SU-DHL-6 (cell line): ENCODE measurements around the gene AGBL4.

Source experiments
- H2AFZ ChIP-seq: fragments of 200-600 bp; sonication (generic); 2 replicates; pipeline ENCODE4 v1.6.1; 2014; ENCODE audit warnings: low read depth, mild to moderate bottlenecking, moderate library complexity, mixed read lengths, antibody characterized with exemption, low read length; ENCODE audit not compliant: severe bottlenecking
- H3F3A ChIP-seq: fragments of 200-600 bp; shearing (Covaris generic); 2 replicates; pipeline ENCODE4 v1.6.0; 2016; ENCODE audit warnings: antibody characterized with exemption, mild to moderate bottlenecking; ENCODE audit not compliant: insufficient read depth
- H3K27ac ChIP-seq: fragments of 200-600 bp; sonication (generic); 2 replicates; pipeline ENCODE4 v1.5.1; 2016; ENCODE audit warnings: low read depth, mild to moderate bottlenecking, low read length, moderate library complexity, mixed read lengths
- H3K27me3 ChIP-seq: fragments of 200-600 bp; sonication (generic), shearing (Covaris generic); 2 replicates; pipeline ENCODE4 v1.6.0; 2014; ENCODE audit warnings: mild to moderate bottlenecking, low read length
- H3K36me3 ChIP-seq: fragments of 200-600 bp; sonication (generic); 2 replicates; pipeline ENCODE4 v1.6.1; 2014; ENCODE audit warnings: mild to moderate bottlenecking, low read length, mixed read lengths
- H3K4me2 ChIP-seq: fragments of 300-600, 200-600 bp; shearing (Covaris generic), sonication (generic); 2 replicates; pipeline ENCODE4 v1.6.0; 2014; ENCODE audit warnings: low read length, low read depth, mild to moderate bottlenecking; ENCODE audit not compliant: poor library complexity, severe bottlenecking
- H3K4me3 ChIP-seq: fragments of 200-600 bp; sonication (generic); 2 replicates; pipeline ENCODE4 v1.5.1; 2014; ENCODE audit warnings: antibody characterized with exemption, low read length, mild to moderate bottlenecking, mixed read lengths; ENCODE audit not compliant: insufficient read depth, poor library complexity, severe bottlenecking
- H3K79me2 ChIP-seq: fragments of 200-600 bp; sonication (generic); 2 replicates; pipeline ENCODE4 v1.6.1; 2014; ENCODE audit warnings: mild to moderate bottlenecking, low read length, moderate library complexity; ENCODE audit not compliant: insufficient read depth
- H3K9ac ChIP-seq: fragments of 200-600 bp; sonication (generic); 2 replicates; pipeline ENCODE4 v1.7.0; 2014; ENCODE audit warnings: mild to moderate bottlenecking, low read length
- H3K9me2 ChIP-seq: fragments of 200-600 bp; sonication (generic); replicated peaks from 2 replicates; pipeline ENCODE4 v1.6.1; 2014; ENCODE audit warnings: low read length; ENCODE audit not compliant: insufficient read depth
- H3K9me3 ChIP-seq: fragments of 200-600 bp; sonication (generic); 2 replicates; pipeline ENCODE4 v1.6.1; 2014; ENCODE audit warnings: low read length, mixed read lengths; ENCODE audit not compliant: insufficient read depth
- H4K20me1 ChIP-seq: fragments of 200-600 bp; sonication (generic); 2 replicates; pipeline ENCODE4 v1.6.1; 2014; ENCODE audit warnings: low read depth, mild to moderate bottlenecking, antibody characterized with exemption, low read length, moderate library complexity, mixed read lengths
- EZH2phosphoT487 ChIP-seq: fragments of 200-600 bp; sonication (generic), shearing (Covaris generic); conservative IDR thresholded peaks from 2 replicates; pipeline ENCODE4 v1.6.1; 2018; ENCODE audit warnings: mild to moderate bottlenecking, antibody characterized with exemption, low read length, moderate library complexity, mixed read lengths
- TF ChIP-seq, protein P1 (sequence below): fragments of 200-600 bp; sonication (generic); IDR thresholded peaks from one replicate; pipeline ENCODE4 v1.5.1; 2017; ENCODE audit warnings: antibody characterized with exemption, mild to moderate bottlenecking, low read length, moderate library complexity; ENCODE audit not compliant: insufficient read depth, poor library complexity, severe bottlenecking

The AGBL4 gene

DNA sequence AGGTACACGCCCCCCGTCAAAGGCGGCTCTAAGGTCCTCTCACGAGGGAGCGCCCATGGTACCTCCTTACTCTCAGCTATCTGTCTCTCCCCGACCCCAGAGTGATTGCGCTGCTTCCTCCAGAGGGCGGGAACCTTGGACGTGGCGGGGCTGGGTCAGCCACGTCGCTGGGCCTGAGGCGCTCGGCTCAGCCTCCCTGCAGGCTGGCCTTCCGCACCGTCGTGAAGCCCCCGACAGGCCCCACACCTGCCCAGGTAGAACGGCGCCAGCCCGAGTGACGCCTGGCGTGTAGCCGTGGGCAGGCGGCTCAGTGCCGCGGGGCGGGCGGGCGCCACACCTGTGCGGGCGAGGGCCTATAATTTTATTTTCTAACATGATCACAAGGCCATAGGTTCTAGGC is 1124.9 kb downstream of the AGBL4 start:
- no peaks in the 10 kb centered on the region for H3K79me2 ChIP-seq
- no peak overlapping the region for H2AFZ ChIP-seq
- no peak overlapping the region for H3K9ac ChIP-seq
- no peaks in the 10 kb centered on the region for H3K9me2 ChIP-seq
- TF ChIP-seq, protein P1, sequence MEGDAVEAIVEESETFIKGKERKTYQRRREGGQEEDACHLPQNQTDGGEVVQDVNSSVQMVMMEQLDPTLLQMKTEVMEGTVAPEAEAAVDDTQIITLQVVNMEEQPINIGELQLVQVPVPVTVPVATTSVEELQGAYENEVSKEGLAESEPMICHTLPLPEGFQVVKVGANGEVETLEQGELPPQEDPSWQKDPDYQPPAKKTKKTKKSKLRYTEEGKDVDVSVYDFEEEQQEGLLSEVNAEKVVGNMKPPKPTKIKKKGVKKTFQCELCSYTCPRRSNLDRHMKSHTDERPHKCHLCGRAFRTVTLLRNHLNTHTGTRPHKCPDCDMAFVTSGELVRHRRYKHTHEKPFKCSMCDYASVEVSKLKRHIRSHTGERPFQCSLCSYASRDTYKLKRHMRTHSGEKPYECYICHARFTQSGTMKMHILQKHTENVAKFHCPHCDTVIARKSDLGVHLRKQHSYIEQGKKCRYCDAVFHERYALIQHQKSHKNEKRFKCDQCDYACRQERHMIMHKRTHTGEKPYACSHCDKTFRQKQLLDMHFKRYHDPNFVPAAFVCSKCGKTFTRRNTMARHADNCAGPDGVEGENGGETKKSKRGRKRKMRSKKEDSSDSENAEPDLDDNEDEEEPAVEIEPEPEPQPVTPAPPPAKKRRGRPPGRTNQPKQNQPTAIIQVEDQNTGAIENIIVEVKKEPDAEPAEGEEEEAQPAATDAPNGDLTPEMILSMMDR, result no peak
- TF ChIP-seq EZH2phosphoT487, result no peak
- H3F3A ChIP-seq, result no peaks in the 10 kb centered on the region
- H4K20me1 ChIP-seq, result no peaks in the 10 kb centered on the region
- H3K9me3 ChIP-seq, result no peaks in the 10 kb centered on the region
- H3K4me2 ChIP-seq, result no peak overlapping the region
- no peaks in the 10 kb centered on the region for H3K27me3 ChIP-seq
- no peak overlapping the region for H3K4me3 ChIP-seq
- no peaks in the 10 kb centered on the region for H3K36me3 ChIP-seq
- no peak overlapping the region for H3K27ac ChIP-seq

DNA sequence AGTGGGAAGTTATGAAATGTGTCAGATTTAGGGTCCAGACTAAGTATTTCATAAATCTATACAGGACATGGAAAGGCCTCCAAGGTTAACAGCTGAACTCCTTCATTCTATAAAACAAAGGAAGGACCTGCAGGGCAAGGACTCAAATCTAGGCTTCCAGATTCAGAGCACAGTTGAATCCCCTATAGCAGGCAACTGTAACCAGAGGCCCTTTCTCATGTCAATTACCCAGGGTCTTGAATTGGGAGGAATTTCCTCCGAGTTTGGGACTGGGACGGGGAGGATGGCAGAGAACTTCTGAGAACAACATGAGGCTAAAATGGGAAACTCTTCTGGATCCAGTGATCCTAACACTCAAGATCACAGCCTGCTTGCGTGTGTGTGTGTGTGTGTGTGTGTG is 1134.1 kb downstream of the AGBL4 start:
- no peak overlapping the region for H2AFZ ChIP-seq
- H3K9ac ChIP-seq, result no peak overlapping the region
- H3K9me3 ChIP-seq, result no peaks in the 10 kb centered on the region
- no peaks in the 10 kb centered on the region for H3K9me2 ChIP-seq
- H3K79me2 ChIP-seq, result no peaks in the 10 kb centered on the region
- H3K4me3 ChIP-seq, result no peak overlapping the region
- no peak overlapping the region for H3K27ac ChIP-seq
- no peak overlapping the region for H3K4me2 ChIP-seq
- no peaks in the 10 kb centered on the region for H3K27me3 ChIP-seq
- TF ChIP-seq, protein P1, result no peak
- no peak for TF ChIP-seq EZH2phosphoT487
- H4K20me1 ChIP-seq, result no peaks in the 10 kb centered on the region
- H3F3A ChIP-seq, result no peaks in the 10 kb centered on the region
- H3K36me3 ChIP-seq, result no peaks in the 10 kb centered on the region

DNA sequence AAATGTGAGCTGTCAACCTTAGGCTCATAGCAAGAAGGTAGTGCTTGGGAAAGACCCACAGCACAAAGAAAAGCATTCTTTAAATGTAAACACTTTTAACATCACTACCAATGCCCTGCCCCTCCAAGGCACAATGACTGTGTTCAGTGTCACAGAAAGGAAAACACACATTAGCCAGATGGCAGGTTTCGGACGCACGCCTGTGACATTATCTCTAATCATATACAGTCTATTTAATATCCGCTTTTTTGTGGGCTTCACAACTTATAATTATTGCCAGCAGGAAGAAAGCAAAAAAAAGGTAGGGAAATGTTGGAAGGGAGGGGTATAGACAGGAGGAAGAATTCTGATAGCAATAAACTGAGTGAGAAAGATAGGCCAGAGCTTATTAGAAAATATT is 1134.7 kb downstream of the AGBL4 start:
- Histone ChIP-seq H4K20me1 (no peaks in the 10 kb centered on the region), H3K27ac (no peak overlapping the region), H3K79me2 (no peaks in the 10 kb centered on the region), H3K4me2 (no peak overlapping the region), H3K9me2 (no peaks in the 10 kb centered on the region), H3K36me3 (no peaks in the 10 kb centered on the region), H3F3A (no peaks in the 10 kb centered on the region), H3K9ac (no peak overlapping the region), H3K4me3 (no peak overlapping the region), H3K27me3 (no peaks in the 10 kb centered on the region), H2AFZ (no peak overlapping the region), H3K9me3 (no peaks in the 10 kb centered on the region)
- TF ChIP-seq EZH2phosphoT487, result no peak
- TF ChIP-seq, protein P1, result no peak

DNA sequence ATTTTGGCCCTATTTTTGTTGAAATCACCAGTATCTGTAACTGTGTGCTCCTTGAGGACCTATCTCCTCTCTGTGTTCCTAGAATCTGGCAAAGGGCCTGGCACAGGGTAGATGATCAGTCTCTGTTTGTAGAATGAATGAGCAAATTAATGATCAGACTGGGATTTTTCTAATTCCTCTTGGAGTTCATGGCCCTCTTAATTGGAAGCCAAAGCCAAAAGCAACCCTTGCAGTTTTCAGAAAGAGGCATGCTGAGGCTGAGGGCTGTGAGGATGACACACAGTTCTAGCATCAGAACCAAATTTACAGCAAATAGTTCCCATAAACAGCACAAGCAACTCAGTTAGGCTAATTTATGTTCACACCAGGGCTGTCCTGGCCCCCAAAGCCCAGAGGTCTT is 1136.0 kb downstream of the AGBL4 start:
- Histone ChIP-seq H3K27me3 (no peaks in the 10 kb centered on the region), H2AFZ (no peak overlapping the region), H3K9me2 (no peaks in the 10 kb centered on the region), H3F3A (no peaks in the 10 kb centered on the region), H3K79me2 (no peaks in the 10 kb centered on the region), H3K36me3 (no peaks in the 10 kb centered on the region), H3K4me2 (no peak overlapping the region), H3K9ac (no peak overlapping the region), H4K20me1 (no peaks in the 10 kb centered on the region), H3K4me3 (no peak overlapping the region), H3K9me3 (no peaks in the 10 kb centered on the region), H3K27ac (no peak overlapping the region)
- no peak for TF ChIP-seq EZH2phosphoT487
- TF ChIP-seq, protein P1, result no peak
